ENCODE data around the gene MEGF9. TPM values are rescaled to one million over a fixed set of nuclear protein-coding genes. Genes with fewer than 3 reads are reported as not detected.
"Not testable (repeated sequence)": the region's sequence is repeated elsewhere in the genome, so short reads cannot be mapped to it uniquely, and the experiment has no call there.

MEGF9 gene
- total RNA-seq, 1 donor from 2014 or later = 4.7 TPM

- H3K36me3 ChIP-seq (ENCODE audit: control insufficient read depth, insufficient read depth, low read length) = no peaks in the 10 kb centered on the region
- FAIRE-seq = no peak
- H3K27me3 ChIP-seq (ENCODE audit: control insufficient read depth, insufficient read depth, low read length) = no peaks in the 10 kb centered on the region
- DNase-seq (ENCODE audit: low read depth) = no peak
- no peak overlapping the region for H3K4me3 ChIP-seq (ENCODE audit: low read depth, low read length)
- no peak for TF ChIP-seq CTCF (IDR thresholded peaks at IDR 0.05; ENCODE audit: insufficient read depth, low read length, severe bottlenecking)
Observed at GRCh38 chr9:120635011-120635410, 79.3 kb downstream of the MEGF9 start.

- FAIRE-seq (no peak), DNase-seq (ENCODE audit: low read depth) (no peak)
- H3K36me3 ChIP-seq (ENCODE audit: control insufficient read depth, insufficient read depth, low read length) = no peaks in the 10 kb centered on the region
- TF ChIP-seq CTCF (IDR thresholded peaks at IDR 0.05; ENCODE audit: insufficient read depth, low read length, severe bottlenecking) = no peak
- H3K4me3 ChIP-seq (ENCODE audit: low read depth, low read length) = no peak overlapping the region
- no peaks in the 10 kb centered on the region for H3K27me3 ChIP-seq (ENCODE audit: control insufficient read depth, insufficient read depth, low read length)
Observed at GRCh38 chr9:120630333-120630732, 83.9 kb downstream of the MEGF9 start.

- peak; percentile 80 for DNase-seq (ENCODE audit: low read depth)
- not testable (repeated sequence) for FAIRE-seq; H3K36me3 ChIP-seq (ENCODE audit: control insufficient read depth, insufficient read depth, low read length); H3K27me3 ChIP-seq (ENCODE audit: control insufficient read depth, insufficient read depth, low read length); H3K4me3 ChIP-seq (ENCODE audit: low read depth, low read length)
Observed at GRCh38 chr9:120628925-120629497, 85.3 kb downstream of the MEGF9 start.

GRCh38 chr9:120628207-120628924 is 85.9 kb downstream of the MEGF9 start:
- FAIRE-seq (no peak), DNase-seq (ENCODE audit: low read depth) (no peak)
- Histone ChIP-seq H3K4me3 (ENCODE audit: low read depth, low read length) (no peak overlapping the region), H3K36me3 (ENCODE audit: control insufficient read depth, insufficient read depth, low read length) (no peaks in the 10 kb centered on the region), H3K27me3 (ENCODE audit: control insufficient read depth, insufficient read depth, low read length) (no peaks in the 10 kb centered on the region)
- TF ChIP-seq CTCF (IDR thresholded peaks at IDR 0.05; ENCODE audit: insufficient read depth, low read length, severe bottlenecking) = no peak

GRCh38 chr9:120627073-120627472 is 87.2 kb downstream of the MEGF9 start:
- no peaks in the 10 kb centered on the region for H3K27me3 ChIP-seq (ENCODE audit: control insufficient read depth, insufficient read depth, low read length)
- no peaks in the 10 kb centered on the region for H3K36me3 ChIP-seq (ENCODE audit: control insufficient read depth, insufficient read depth, low read length)
- TF ChIP-seq CTCF (IDR thresholded peaks at IDR 0.05; ENCODE audit: insufficient read depth, low read length, severe bottlenecking) = no peak
- no peak overlapping the region for H3K4me3 ChIP-seq (ENCODE audit: low read depth, low read length)
- FAIRE-seq (no peak), DNase-seq (ENCODE audit: low read depth) (no peak)

- H3K4me3 ChIP-seq (ENCODE audit: low read depth, low read length) = no peak overlapping the region
- no peak for TF ChIP-seq CTCF (IDR thresholded peaks at IDR 0.05; ENCODE audit: insufficient read depth, low read length, severe bottlenecking)
- FAIRE-seq (no peak), DNase-seq (ENCODE audit: low read depth) (no peak)
- H3K27me3 ChIP-seq (ENCODE audit: control insufficient read depth, insufficient read depth, low read length) = no peaks in the 10 kb centered on the region
- H3K36me3 ChIP-seq (ENCODE audit: control insufficient read depth, insufficient read depth, low read length) = no peaks in the 10 kb centered on the region
Observed at GRCh38 chr9:120626512-120626911, 87.8 kb downstream of the MEGF9 start.

All from bronchial epithelial cell (primary cell).